HG02840 (cell line): Measurements from ENCODE around the gene P4HB.

ENCODE experiments used
- ATAC-seq: cut with Tn5 transposase; IDR thresholded peaks from one replicate; pipeline ENCODE4 v1.9.1; 2021; ENCODE audit warnings: mild to moderate bottlenecking, moderate library complexity, moderate number of reproducible peaks; ENCODE audit not compliant: unreplicated experiment, low FRiP score

P4HB gene

GRCh38 chr17:81833160-81833920, 27.0 kb downstream of the P4HB start, which contains the start of gene MCRIP1:
Gene MCRIP1 (minus strand): TSS chr17:81833291. CDS start chr17:81824506, 8,785 bp downstream.
- ATAC-seq: peak; percentile 69

GRCh38 chr17:81832608-81833159, 27.7 kb downstream of the P4HB start:
- peak; percentile 72 for ATAC-seq

- peak; percentile 3 for ATAC-seq
Measured at GRCh38 chr17:81831957-81832607, 28.3 kb downstream of the P4HB start.

GRCh38 chr17:81831563-81831956, 28.8 kb downstream of the P4HB start:
- no peak for ATAC-seq

GRCh38 chr17:81829858-81830257, 30.5 kb downstream of the P4HB start:
- ATAC-seq: no peak

GRCh38 chr17:81828656-81829055, 31.7 kb downstream of the P4HB start:
- no peak for ATAC-seq

- ATAC-seq: no peak
Measured at GRCh38 chr17:81825841-81826466, 34.4 kb downstream of the P4HB start.

GRCh38 chr17:81824595-81824994, 35.7 kb downstream of the P4HB start:
- no peak for ATAC-seq

GRCh38 chr17:81823820-81824550, 36.4 kb downstream of the P4HB start:
- no peak for ATAC-seq

GRCh38 chr17:81822996-81823819, 37.1 kb downstream of the P4HB start:
- ATAC-seq: no peak

- ATAC-seq: no peak
Measured at GRCh38 chr17:81822312-81822637, 38.1 kb downstream of the P4HB start.

- no peak for ATAC-seq
Measured at GRCh38 chr17:81821603-81822311, 38.6 kb downstream of the P4HB start.

GRCh38 chr17:81821147-81821546, 39.2 kb downstream of the P4HB start:
- no peak for ATAC-seq

GRCh38 chr17:81819708-81820107, 40.6 kb downstream of the P4HB start:
- no peak for ATAC-seq

- no peak for ATAC-seq
Measured at GRCh38 chr17:81817758-81818147, 42.6 kb downstream of the P4HB start.

- ATAC-seq: no peak
Measured at GRCh38 chr17:81815646-81815986, 44.7 kb downstream of the P4HB start.

- no peak for ATAC-seq
Measured at GRCh38 chr17:81814748-81815645, 45.3 kb downstream of the P4HB start.
